HG02938 (cell line): ENCODE data around the gene HOXA7.

Source experiments
- ATAC-seq: cut with Tn5 transposase; IDR thresholded peaks from one replicate; pipeline ENCODE4 v1.9.1; 2021; ENCODE audit warnings: mild to moderate bottlenecking, moderate library complexity; ENCODE audit not compliant: unreplicated experiment

Gene HOXA7

DNA sequence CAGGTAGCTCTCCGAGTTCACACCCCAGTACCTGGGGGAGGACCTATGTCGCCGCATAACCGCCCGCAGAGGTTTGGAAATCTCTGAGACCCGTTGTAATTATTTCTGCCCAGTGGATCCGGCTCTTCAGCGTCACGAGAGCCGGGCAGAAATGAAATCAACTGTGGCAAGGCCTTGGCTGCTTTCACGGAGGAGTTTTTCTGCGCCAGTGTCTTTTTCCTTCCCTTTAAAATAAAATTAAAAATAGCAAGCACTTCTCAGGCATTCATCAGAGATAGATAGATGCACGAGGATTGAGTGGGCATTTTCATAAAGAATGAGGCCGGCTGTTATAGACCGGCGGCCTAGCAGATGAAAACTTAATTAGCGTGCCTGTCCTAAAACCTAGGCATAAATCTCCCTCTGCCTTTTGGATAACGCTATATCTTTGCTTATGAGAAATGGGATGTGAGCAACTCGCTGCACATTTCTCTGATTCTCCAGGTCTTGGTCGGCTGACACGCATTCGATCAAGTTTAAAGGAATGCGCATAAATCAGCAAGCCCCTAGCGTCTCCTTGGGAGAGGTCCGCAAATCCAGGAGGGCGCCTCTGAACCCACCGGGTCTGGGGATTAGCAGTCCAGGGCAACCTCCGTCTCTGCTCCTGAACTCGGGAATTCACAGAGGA, 37.0 kb upstream of the HOXA7 start:
- no peak for ATAC-seq

DNA sequence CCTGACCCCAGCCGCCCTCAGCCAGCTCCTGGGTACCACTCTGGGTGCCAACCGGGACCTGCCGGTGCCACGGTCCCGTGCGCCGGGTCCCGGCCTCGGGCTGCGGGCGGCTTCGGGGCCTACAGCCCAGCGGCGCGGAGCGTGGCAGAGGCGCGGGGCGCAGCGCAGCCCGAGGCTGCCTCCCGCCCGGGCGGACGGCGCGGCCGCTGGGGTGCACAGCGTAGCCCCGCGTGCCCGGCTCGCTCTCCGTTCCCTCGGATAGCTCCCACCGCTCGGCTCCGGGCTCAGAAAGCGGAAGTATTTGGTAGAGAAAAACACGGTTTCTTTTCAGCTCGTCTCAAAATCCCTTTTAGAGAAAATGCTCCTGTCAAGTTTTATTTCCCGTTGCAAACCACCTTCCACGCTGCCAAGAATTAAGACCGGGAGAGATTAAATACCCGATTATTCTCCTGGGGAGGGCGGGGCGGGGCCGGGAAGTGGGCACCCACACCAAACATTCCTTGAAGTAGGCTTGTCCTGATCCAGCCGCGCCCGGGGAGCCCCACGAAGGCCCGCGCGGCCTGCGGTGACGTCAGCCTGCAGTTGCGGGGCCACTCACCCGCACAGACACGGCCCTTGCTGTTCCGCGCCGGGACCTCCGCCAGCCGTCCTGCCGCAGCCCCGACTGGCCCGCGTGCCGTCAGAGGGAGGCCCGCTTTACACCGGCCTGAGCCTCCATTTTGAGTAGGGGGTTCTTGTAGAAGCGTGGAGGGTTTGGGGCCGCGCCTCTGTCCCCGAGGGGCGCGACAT, 36.3 kb upstream of the HOXA7 start:
- ATAC-seq = no peak

DNA sequence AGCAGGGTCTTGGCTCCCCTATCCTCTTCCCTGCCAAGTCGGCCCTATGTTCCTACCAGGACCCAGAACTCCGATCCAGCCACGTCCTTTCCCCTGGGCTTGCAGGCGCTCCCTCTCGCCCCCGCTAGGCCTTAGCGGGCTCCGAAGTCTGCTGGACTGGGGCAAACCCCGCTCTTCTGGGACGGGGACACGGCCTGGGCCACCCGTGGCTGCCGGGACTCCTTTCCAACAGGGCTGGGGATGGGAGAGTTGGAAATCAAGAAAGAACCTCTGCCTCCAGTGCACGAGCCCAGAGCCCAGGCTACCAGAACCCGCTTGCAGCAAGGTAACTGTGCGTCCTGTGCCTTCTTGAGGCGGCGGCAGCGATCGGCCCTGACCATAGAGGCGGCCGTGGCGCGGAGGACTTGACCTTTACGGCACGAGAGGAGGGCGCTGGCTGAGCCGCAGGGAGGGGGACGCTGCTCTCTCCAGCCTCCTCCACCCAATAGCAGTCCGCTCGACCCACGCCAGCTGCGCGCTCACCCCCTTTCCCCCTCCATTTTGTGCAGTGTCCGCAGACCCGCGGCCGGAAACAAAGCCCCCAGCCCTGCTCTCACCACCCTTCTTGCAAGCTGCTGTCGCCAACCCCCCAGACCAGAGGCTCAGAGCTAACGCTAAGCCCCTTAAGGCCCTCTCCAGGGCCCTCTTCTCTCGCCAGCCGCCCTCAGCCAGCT, 35.5 kb upstream of the HOXA7 start:
- ATAC-seq = no peak

DNA sequence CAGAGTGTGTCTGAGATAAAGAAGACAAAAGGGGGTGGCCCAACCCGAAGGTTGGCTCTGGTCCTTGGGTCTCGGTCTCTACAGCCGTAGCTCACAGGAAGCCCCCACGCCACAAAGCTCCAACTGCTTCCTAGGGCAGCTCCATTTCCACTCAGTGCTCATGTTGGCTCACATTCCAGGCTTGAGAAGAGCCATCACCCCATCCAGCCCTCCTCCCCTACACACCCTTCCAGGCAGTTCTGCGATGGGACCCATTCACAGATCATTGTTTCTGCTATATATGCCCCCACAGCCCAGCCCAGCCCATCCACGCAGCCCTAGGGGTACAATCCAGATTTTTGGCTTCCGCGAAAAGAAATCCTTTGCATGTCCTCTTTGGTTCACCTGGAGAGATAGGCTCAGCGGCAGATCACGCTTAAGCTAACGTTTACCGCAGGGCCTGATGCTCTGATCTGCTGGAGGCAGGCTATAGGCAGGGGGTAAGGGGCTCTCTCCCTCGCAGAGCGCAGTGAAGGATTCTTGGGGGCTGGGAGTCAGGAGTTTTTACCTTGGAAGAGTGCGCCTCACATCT, 34.8 kb upstream of the HOXA7 start:
- ATAC-seq = no peak

DNA sequence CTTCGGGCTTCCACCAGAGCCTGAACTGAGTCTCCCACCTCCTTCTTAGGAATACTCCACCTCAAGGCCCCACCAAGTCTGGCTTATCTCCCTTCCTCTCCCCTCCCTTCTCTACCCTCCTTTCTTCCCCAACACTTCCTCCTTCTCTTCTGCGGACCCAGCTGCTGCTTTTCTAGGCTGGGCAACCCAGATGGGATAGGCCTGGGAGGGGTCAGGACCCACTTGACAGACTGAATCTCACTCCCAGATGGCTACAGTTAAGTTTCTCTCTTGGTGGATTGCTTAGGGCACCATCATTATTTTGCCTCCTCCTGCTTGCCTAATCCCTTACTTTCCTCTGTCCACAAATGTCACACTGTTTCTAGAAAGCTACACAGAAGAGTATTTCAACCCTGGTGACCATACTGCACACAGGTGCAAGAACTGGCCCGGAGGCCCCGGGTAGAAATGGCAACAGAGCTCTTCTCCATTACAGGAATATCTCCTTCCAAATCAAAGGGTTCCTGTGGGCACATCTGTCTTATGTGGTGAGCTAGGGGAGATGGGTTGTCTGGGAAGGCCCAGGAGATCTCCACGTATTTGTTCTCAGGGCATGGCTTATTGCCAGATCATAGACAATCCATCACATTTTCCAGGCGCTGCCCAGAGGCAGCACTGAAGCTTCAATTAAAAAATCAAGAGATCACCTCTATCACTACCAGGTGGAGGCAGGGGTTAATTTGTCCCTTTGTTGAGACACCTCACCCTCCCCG, 33.7 kb upstream of the HOXA7 start:
- ATAC-seq = no peak

DNA sequence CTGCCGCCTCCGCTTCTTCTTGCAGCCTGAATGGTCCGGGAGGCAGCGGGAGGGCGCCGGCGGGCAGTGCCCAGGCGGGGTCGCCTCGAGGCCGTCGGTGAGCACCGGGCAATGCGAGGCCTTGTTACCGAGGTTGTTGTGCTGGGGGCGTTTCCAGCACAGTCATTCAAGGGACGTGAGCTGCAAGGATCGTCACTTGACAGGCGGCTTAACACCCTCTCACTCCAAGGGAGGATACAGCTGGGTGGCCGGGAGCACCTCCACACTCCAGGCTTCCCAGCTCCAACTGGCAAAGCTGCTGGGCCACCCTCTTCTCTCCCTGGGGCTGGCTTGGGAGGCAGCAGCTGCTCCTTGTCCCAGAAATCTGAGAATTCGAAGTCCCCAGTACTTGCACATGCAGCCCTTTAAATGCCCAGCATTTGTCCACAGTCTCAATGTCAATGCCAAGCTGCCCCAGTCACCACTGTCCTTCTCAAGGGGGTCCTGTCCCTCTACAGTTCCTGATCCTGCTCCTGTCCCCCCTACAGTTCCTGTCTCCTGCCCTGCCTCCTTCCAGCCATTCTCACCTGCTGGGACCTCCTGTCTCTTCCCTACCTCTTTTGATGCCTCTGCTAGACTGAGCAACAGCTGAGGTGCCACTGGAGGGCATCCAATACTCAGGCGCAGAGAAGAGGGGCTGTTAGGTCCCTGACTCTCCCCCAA, 33.0 kb upstream of the HOXA7 start:
- ATAC-seq = no peak

DNA sequence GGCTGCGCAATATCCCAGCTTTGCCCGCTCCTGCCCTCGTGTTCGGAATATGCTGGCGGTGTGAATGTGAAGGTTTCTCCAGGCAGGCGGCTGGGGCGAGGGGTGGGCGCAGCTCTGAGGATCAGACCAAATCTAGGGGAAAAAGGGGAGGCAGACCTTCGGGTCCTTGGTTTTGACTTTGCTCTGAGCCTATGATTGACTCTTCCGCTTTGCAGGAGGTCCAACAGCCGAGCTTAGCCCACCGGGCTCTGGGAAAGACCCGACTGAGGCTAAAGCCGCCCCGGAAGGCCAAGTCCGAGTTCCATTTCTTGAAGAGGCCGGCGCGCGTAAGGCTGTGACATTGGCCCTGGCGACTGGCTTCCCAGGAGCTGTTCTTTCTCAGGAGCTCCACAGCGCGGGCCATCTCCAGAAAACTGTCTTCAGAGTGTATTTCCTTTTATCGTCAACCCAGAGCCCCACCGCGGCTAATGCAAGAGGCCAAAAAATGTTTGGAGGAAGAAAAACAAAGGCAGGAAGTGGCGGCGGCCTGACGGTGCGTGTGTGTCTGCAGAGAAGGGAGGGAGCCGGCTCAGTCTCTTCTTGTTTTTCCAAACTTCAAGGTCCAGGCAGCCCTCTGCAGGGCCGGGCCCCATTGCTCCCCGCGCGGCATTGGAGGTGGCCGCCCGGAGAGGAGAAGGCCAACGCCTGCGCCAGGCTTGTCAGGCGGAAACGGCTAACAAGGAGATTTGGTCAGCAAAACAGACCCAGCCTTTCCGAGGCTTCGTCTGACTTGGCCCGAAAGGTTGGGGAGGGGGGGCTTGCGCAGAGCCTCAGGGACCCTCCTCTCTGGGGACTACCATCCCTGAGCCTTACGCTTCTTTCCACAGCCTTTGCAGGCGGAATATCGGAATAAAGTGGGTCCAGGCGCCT, 32.2 kb upstream of the HOXA7 start:
- no peak for ATAC-seq

DNA sequence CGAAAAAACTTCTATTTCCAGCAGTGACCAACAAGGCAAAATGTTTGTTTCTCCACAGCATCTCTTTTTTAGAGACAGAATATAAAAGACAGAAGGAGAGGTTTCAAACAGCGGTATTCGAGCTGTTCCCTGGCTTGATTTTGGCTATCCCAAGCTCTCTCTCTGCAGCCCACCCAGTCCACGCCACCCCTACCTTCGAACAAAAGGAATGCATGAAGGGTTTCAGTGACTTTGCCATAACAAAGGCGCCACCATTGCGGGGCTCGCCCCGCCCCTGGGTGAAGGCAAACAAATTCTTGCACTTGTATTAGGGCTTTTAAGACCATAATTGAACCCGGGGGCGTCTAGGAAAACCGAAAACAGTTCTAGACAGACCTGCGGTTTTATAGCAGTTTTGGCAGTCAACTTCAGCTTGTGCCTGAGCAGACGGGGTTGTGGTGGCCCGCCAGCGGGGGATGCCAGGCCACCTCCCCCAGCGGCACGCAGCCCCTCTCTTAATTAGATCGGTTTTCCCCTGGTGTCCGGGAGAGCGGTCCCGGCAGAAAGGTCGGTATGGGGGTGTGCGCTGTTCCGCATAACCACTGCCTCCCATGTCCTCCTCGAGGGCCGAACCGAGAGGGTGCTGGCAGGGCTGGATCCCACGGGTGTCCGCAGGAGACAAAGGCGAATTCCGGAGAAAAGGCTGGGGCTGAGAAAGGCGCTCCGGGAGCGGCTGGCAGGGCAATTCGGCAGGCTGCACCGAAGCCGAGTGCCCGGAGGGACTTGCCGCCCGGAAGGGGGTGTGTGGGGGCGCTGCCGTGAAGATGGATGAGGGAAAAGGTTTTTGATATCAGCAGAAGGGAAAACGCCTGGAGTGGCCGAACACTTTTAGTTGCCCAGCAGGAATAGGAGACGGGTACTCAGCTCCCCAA, 31.3 kb upstream of the HOXA7 start:
- no peak for ATAC-seq

DNA sequence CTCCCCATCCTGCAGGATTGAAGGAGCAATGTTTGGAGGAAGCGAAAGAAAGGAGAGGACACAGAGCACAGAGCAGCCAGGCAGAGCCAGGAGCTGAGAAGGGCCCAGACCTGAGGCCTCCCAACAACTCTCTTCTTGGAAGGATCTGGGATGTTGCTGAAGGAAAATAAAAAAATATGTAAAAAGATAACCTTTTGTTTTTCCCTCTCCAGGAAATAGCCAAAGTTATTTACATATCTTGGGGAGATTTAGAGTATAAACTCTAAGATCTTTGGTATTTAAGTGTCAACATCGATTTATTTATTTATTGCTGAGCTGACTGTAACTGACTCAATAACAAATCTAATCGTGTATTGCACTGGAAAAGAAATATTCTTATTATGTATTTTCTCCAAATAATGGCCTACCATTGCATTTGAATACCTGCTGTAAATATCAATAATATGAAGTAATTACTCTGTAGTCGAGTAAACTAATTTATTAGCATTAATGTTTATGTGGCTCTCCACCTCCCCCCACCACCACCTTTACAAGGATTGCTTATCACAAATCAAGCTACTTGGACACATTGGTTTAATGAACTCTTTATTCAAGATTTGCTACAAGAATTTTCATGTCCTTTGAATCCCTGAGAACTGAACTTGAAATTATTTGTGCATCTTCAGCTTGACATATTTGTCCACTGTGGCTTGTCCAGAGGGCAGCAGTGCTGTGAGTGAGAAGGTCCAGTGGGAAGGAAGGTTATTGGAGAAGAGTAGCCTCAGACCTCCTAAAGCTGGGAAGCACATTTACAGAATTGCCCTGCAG, 30.4 kb upstream of the HOXA7 start:
- ATAC-seq = no peak

DNA sequence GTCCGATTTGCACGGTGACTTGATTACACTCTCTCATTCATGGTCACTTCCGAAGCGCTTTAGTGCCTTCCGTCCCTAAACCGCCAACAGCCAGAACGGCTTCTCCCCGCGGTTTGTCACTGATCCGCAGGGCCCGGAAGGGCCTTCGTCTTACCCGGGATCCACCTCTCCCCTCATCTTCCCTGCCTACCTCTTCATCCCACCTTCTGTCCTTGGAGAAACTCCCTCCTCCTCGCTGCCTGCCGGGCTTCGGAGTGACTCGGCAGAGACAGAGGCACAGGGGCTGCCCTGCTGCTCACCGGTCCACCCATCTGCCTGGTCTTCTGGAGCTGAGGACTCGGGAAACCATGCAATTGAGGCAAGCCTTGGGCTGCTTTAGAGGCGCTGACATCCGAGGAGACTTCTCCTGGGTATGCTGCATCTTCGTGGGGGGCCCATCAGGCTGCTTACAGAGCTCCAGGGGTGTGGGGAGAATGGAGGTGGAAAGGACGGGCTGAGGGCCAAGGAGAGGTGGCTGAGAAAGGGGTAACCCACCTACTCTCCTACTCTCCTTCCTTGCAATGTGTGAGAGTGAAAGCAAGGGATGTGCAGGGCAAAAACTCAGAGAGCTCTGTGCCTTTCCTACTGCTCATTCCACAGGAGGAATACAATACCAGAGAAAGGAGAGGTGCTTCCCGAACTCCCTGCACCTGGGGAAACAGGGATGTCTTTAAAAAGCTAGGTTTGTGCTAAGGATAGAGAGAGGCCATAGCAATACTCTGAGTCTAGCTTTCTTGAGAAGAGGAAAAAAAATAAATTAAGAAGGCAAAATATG, 29.6 kb upstream of the HOXA7 start:
- ATAC-seq = no peak

DNA sequence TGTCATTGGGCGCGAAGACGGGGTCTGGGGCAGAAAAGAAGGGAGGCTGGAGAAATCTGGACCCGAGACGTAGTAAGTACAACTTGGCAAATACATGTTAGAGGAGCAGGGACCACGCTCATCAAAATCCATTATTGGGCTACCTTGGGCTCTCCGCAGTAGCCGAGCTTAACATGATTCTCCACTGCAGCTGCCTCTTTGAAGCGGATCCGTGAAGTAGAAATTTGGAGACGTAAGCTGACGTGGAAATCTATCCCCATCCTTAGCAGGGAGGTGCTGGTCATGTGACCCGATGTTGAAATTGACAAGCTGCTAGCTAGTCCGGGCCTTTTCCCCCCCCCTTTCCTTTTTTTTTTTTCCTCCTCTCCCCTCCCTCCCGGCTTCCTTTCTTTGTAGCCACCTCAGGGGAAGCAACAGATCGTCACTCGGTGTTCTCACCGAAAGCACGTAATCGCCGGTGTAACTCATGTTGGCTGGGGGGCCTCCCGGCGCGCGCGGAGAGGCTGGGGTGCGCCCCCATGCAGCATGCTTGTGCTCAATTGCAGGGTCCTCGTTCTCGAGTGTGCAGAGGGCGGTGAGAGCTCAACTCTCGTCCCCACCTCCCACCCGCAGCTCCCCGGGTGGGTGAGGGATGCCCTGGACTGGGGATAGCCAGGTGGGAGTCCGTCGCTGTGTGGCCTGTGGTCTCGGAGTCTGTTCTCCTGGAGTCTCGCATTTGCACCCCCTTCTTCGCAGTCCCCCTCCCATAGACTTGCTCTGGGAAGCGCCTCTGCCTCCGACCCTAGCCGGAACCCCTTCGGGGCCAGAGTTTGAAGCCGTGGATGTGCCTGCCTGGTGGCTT, 28.8 kb upstream of the HOXA7 start, which contains the start of gene HOXA11:
Gene HOXA11, minus strand, starts transcription at position 220 of the 841 bp plus-strand sequence. Its CDS starts 88 bp downstream, at position 132.
- no peak for ATAC-seq

DNA sequence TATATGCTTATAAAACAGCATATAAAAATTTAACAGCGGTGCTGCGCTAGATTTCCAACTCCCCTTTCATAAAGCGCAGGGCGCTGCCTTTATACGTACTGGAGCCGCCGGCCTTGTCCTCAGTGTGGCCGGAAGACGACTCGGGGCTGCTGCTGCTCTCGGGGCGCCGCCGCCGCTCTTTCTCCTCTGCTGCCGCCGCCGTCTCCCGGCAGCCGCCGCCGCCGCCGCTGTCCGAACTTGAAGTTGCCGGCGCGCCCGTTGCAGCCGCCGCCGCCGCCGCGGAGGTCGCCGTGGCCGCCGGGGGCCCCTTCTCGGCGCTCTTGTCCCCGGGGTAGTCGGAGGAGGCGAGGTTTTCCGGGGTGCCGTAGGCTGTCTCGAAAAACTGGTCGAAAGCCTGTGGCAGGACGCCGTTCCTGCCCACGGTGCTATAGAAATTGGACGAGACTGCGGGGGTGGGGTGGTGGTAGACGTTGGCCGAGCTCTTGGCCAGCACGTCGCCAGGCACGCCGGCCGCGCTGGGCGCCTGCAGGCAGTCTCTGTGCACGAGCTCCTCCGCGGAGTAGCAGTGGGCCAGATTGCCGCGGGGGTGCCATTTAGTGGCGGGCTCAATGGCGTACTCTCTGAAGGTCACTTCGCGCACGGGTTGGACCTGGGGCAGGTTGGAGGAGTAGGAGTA, 28.0 kb upstream of the HOXA7 start:
- no peak for ATAC-seq

DNA sequence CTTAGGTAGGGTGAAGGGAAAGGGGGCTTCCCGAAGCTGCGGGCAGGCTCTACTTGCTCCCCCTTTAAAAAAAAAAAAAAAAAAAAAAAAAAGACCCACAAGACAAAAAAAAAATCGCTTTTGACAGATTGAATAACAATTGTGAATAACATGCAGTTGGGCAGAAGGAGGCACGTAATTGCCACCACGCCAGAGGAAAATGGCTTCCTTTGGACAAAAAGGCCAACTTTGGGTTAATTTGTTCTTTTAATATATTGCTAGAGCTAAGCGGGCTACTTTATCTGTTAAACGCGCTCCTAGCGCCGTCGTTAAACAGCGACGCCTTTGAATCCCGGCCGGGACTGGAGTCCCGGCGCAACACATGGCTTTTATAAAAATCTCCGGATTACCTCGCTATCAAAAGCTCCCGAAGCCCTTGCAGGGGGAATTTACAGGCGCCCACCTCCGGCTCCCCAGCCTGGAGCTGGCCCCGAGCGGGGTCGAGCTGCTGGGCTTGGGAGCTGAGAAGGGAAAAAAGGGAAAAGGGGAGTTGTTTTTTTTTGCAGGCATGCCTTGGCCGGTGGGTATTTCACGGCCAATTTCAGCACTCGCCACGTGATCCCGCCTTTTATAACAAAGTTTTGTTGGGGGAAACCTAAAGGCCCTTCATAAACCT, 27.3 kb upstream of the HOXA7 start:
- no peak for ATAC-seq

DNA sequence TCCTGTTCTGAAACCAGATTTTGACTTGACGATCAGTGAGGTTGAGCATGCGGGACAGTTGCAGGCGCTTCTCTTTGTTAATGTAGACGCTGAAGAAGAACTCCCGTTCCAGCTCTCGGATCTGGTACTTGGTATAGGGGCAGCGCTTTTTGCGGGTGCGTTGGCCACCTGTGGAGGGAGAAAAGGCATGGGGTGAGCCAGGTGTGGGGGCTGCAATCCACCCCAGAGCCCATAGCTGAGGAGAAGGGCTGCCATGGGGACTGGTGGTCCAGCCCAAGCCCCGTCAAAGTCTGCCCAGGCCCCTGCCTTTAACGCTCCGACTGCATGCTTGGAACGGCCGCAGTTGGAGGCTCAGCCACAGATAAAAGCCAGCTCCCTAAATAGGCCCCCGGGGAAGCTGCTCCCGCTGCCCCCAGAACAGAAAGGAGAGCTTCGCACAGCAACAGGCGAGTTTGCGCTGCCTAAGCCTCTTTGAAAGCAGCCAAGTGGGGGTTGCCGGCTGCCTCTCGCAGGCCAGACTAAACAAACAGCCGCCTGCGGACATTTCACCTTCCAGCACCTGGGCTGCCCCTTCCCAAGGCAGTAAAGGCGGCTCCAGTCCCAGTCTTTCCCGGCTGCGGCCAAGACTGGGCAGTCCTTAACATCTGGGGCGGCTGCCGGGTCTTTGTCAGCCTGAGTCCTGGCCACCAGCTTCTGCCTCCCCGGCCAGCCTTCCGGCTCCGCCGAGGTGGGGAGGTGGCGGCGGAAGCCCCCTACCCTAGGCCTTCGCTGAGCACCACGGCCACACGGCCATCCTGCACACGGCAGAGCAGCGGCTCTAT, 26.6 kb upstream of the HOXA7 start:
- no peak for ATAC-seq
